Keratinocyte (primary cell): ENCODE results near the gene KSR1.

Source experiments
- EZH2 ChIP-seq: IDR thresholded peaks from one replicate; pipeline ENCODE4 v1.6.1; 2012; ENCODE audit warnings: inconsistent platforms, mild to moderate bottlenecking, low read length, moderate library complexity
- TF ChIP-seq, protein P1 (sequence below), 3 experiments: IDR thresholded peaks in 1 of 3; conservative IDR thresholded peaks in 1 of 3; optimal IDR thresholded peaks in 1 of 3; 2 replicates in 2 of 3; 3 replicates in 1 of 3; pipeline versions ENCODE3 to v1.5.1; 2011; ENCODE audit warnings: low read length in 3 of 3, mild to moderate bottlenecking in 3 of 3, moderate library complexity in 2 of 3, control low read depth in 1 of 3, inconsistent platforms in 1 of 3; ENCODE audit not compliant: insufficient read depth in 2 of 3; ENCODE audit errors: extremely low read depth in 1 of 3

DNA sequence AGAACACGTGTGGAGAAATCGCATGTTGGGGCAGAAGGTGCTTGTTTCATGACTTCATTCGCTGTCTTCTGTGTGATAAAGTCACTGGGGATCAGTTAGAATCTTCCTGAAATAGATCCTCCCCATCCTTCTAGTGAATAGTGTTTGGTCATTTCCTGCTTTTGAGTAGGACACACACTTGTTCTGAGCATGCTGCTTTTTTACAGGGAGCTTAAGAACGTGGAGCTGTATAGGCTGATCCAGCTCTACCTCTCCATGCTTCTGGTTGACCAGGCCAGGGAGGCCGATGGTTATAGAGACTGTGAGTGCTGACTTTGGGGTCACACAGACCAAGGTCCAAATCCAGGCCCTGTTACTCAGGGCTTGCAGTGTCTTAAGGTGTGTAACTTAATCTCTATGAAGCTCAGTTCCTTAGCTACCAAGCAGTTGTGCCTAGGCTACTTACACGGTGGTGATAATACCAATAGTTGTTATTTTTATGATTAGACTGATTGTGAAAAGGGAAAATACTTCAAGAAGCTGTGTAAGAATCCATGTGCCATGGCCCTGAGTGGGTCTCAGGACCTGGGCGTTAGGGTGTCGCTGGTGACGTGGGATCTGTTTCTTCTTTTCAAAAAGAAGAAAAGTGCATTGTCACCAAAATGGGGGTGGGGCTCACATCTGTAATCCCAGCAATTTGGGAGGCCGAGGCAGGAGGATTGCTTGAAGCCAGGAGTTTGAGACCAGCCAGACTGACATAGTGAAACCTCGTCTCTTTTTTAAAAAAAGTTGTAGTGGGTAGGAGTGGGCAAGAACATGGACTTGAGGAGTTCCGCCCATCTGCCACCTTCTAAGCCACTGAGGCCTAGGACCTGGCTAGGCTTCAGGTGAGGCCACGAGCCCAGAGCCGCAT lies 110.7 kb downstream of the KSR1 start:
- TF ChIP-seq, protein P1, sequence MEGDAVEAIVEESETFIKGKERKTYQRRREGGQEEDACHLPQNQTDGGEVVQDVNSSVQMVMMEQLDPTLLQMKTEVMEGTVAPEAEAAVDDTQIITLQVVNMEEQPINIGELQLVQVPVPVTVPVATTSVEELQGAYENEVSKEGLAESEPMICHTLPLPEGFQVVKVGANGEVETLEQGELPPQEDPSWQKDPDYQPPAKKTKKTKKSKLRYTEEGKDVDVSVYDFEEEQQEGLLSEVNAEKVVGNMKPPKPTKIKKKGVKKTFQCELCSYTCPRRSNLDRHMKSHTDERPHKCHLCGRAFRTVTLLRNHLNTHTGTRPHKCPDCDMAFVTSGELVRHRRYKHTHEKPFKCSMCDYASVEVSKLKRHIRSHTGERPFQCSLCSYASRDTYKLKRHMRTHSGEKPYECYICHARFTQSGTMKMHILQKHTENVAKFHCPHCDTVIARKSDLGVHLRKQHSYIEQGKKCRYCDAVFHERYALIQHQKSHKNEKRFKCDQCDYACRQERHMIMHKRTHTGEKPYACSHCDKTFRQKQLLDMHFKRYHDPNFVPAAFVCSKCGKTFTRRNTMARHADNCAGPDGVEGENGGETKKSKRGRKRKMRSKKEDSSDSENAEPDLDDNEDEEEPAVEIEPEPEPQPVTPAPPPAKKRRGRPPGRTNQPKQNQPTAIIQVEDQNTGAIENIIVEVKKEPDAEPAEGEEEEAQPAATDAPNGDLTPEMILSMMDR (optimal IDR thresholded peaks at IDR 0.05 in 1 of 3, IDR thresholded peaks at IDR 0.05 in 1 of 3, conservative IDR thresholded peaks at IDR 0.05 in 1 of 3; ENCODE audit: extremely low read depth in 1 of 3, insufficient read depth in 2 of 3, low read length in 3 of 3): no peak
- no peak for TF ChIP-seq EZH2
